Prostate gland (tissue), 2 donors: ENCODE results near the gene ULBP1.

Source experiments
- POLR2A ChIP-seq: fragments of 450-650 bp; IDR thresholded peaks from one replicate; pipeline ENCODE4 v1.6.1; 2016; ENCODE audit warnings: antibody characterized with exemption, mild to moderate bottlenecking
- TF ChIP-seq, protein P1 (sequence below), 4 experiments: fragments of 200-600 bp in 2 of 4; fragments of 450-650 bp in 2 of 4; sonication (generic) in 2 of 4; IDR thresholded peaks; 1 replicate in 3 of 4; 2 replicates in 1 of 4; pipeline ENCODE4 v1.5.1; 2016 to 2019; ENCODE audit warnings: antibody characterized with exemption in 4 of 4, mild to moderate bottlenecking in 2 of 4, moderate library complexity in 2 of 4

DNA sequence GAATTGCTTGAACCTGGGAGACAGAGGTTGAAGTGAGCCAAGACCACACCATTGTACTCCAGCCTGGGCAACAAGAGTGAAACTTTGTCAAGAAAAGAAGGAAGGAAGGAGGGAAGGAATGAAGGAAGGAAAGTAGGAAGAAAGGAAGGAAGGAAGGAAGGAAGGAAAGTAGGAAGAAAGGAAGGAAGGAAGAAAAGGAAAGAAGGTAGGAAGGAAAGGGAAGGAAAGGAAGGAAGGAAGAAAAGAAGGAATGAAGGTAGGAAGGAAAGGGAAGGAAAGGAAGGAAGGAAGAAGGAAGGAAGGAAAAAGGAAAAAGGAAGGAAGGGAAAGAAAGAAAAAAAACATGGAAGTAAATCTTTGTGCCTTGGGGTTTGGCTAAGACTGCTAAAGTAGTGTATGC lies 11.7 kb downstream of the ULBP1 start:
- TF ChIP-seq, protein P1, sequence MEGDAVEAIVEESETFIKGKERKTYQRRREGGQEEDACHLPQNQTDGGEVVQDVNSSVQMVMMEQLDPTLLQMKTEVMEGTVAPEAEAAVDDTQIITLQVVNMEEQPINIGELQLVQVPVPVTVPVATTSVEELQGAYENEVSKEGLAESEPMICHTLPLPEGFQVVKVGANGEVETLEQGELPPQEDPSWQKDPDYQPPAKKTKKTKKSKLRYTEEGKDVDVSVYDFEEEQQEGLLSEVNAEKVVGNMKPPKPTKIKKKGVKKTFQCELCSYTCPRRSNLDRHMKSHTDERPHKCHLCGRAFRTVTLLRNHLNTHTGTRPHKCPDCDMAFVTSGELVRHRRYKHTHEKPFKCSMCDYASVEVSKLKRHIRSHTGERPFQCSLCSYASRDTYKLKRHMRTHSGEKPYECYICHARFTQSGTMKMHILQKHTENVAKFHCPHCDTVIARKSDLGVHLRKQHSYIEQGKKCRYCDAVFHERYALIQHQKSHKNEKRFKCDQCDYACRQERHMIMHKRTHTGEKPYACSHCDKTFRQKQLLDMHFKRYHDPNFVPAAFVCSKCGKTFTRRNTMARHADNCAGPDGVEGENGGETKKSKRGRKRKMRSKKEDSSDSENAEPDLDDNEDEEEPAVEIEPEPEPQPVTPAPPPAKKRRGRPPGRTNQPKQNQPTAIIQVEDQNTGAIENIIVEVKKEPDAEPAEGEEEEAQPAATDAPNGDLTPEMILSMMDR (IDR thresholded peaks at IDR 0.05) = no peak
- TF ChIP-seq POLR2A = no peak
